ENCODE data around the gene AKR7A3.

Gene AKR7A3

DNA sequence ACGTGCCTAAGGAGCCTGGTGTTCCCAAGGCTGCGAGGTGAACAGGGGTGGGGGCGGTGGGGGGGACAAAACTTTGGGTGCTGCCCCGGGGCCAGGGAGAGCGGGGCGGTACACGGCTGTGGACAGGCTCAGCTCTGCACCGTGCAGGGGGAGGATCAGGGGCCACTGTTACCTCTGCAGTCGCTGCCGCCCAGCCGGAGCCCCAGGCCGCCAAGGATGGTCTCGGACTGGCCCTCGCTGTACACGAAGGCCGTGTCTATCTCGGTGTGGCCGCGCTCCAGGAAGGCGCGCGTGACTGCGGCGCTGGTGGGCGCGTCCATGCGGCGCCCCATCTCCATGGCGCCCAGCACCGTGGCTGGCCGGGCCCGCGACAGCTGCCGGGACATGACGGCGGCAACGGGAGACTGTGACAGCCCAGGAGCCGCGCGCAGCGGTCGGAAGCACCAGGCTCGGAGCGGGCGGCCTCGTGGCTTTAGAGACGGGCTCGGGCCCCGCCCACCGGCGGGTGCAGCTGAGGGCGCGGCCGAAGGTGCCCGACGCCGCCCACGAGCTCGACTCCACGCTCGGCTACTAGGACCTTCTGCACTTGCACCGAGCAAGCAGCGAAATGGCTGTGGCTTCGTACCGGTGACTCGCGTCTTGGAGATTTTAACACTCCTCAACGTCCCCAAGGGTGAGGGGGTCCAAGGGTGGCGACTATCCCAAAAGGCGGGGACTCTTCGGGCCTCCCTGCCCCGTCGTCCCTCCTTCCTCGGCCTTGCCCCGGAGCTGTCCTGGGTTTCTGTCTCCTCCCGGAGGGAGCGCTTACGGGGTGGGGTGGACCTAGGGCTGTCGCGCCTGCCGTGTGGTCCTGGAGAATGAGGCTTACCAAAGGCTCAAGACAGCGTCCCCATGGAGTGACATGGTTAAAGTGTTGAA lies at the start of gene AKR7A3:
Gene AKR7A3, minus strand, starts transcription at position 447 of the 918 bp plus-strand sequence. Its CDS starts 61 bp downstream, at position 386.
- DNase-seq (ENCODE audit: low read depth), result peak; percentile 29

DNA sequence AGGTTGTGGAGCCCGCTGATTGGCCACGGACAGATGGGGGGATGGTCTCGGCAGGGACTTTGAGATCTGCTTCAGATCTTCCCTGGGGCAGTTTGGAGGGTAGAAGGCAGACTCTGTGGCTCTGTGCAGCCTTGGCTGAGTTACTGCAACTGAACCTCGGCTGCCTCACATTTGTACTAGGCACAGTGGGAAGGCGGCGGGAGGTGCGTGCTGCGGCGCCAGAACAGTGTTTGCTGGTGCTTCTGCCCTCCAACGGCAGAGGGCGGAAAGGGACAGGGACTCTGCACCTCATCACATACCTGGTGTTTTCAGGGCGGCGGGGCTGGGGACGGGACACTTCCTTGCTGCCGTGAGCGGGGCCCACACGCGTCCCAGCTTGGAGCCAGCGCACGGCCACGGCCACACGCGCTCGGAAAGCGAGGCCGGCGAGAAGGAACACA lies 49.8 kb upstream of the AKR7A3 start:
- no peak for DNase-seq (ENCODE audit: low read depth)

- no peak for DNase-seq (ENCODE audit: low read depth)
Measured at GRCh38 chr1:19337289-19337688, 48.7 kb upstream of the AKR7A3 start.

DNA sequence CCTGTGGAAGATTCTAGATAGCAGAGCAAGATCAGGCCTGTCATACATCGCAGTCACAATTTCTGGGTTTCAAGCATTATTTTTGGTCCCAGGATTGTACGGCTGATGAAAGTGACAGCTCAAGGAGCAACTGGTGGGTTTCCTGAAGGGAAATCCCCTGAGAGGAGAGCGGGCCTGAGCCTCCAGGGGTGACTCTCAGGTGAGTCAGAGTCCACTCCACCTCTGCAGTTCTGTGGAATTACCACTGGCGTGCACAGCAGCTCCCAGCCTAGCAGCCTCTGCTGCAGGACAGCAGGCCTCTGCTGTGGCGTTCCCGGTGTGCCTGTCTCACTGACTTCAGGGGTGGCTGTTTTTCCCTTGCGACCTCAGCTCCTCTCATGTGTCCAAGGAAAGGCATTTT lies 48.0 kb upstream of the AKR7A3 start:
- no peak for DNase-seq (ENCODE audit: low read depth)

DNA sequence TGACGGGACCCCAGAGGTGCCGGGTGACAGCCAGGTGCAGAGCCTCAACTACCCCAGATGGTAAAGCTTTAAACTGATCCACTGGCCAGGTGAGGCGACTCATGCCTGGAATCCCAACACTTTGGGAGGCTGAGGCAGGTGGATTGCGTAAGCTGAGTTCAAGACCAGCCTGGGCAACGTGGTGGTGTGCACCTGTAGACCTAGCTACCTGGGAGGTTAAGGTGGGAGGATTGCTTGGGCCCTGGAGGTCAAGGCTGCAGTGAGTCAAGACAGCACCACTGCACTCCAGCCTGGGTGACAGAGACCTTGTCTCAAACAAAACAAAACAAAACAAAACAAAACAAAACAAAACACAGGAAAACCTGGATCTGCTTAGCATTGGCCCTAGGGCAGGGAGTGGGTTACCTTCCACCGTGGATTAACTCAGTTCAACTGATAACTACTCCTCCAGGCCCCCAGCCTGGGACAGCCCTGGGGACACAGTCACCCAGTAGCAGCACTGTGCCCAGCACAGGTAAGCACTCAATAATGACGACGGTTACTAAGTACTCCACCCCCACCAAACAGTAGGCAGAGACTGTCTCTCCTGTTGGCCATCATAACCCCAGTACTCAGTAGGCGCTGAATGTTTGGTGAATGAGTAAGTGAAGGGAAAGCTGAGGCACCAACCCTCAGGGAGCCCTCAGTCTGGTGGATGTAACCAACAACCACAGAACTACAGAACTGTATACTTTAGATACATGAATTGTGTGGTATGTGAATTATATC lies 45.2 kb upstream of the AKR7A3 start:
- DNase-seq (ENCODE audit: low read depth), result no peak

GRCh38 chr1:19332832-19333231 lies 44.3 kb upstream of the AKR7A3 start:
- DNase-seq (ENCODE audit: low read depth), result no peak

DNA sequence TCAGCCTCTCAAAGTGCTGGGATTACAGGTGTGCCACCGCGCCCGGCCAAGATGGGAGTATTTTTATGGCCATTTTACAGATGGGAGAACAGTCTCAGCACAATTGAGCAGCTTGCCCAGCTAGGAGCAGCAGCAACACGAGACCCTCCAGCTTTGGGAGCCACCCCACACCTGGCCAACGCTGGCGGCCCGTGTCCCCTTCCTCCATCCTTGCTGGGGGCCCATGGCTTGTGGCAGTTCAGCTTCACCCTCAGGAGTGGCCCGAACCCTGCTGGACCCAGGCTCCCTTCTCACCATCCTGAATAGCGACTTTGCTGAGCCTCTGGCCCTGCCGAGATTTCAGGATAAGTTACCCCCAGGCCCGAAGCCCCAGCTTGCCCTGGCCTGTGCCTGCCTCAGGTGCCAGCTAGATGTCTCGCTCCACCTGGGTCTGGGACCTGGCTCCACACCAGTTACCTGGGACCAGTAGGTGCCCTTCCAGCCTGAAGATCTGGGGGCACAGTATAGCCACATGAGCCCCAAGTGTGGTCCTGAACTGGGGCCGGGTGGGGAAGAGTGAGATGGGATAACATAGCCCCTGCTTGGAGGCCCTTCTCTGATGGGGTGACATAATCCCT lies 42.8 kb upstream of the AKR7A3 start:
- DNase-seq (ENCODE audit: low read depth), result no peak

GRCh38 chr1:19330449-19331135 lies 42.0 kb upstream of the AKR7A3 start:
- no peak for DNase-seq (ENCODE audit: low read depth)

- no peak for DNase-seq (ENCODE audit: low read depth)
Measured at GRCh38 chr1:19329611-19330010, 41.0 kb upstream of the AKR7A3 start.

GRCh38 chr1:19329188-19329587 lies 40.6 kb upstream of the AKR7A3 start:
- DNase-seq (ENCODE audit: low read depth), result no peak

DNA sequence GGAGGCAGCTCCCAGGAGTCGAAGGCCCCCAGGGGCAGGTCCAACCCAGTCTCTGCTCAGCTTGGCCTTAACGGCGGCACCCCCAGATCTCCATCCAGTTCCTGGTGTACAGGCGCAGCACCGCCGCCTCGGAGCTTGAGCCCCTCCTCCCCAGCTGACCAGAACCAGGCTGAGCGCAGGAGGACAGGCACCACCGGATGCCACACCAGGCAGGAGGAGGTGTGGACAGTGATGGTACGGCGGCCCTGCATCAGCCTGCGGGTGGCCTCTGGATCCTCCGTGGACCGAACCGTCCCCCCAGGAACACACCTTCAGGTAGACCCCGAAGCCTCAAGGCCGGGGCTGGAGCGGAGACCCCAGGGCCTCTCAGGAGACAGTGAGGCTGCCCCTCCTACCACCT lies 39.9 kb upstream of the AKR7A3 start:
- DNase-seq (ENCODE audit: low read depth), result no peak

GRCh38 chr1:19327736-19328135 lies 39.2 kb upstream of the AKR7A3 start:
- no peak for DNase-seq (ENCODE audit: low read depth)

DNA sequence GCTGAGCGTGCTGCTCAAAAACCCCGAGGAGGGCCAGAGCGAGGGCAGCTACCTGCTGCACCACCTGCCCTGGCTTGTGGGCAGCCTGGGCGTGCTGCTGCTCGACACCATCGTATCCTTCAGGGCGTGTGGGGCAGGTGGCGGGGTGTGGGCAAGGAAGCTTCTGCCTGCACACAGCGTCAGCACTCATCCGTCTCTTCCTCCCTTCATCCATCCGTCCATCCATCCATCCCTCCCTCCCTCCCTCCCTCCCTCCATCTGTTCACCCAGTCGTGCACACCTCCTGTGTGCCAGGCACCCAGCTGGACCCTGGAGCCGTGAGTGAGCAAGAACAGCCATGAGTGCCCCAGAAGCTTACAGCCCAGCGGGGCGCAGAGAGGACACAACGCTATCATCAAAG lies 38.7 kb upstream of the AKR7A3 start:
- DNase-seq (ENCODE audit: low read depth), result no peak

- DNase-seq (ENCODE audit: low read depth), result no peak
Measured at GRCh38 chr1:19326748-19327065, 38.1 kb upstream of the AKR7A3 start.

- no peak for DNase-seq (ENCODE audit: low read depth)
Measured at GRCh38 chr1:19325958-19326747, 37.6 kb upstream of the AKR7A3 start.

- no peak for DNase-seq (ENCODE audit: low read depth)
Measured at GRCh38 chr1:19325368-19325957, 36.9 kb upstream of the AKR7A3 start.

DNA sequence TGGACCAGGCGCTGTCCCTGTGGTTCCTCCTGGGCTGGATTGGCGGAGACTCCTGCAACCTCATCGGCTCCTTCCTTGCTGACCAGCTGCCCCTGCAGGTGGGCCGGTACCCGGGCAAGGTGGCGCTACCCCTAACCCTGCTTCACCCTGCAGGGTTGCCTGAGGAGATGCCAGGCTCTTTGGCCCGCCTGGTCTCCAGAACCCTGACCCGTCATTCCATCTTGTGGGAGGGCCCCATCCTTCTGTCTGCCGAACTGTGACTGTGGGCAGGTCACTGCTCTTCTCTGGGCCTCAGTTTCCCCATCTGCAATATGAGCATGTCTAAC lies 36.1 kb upstream of the AKR7A3 start:
- DNase-seq (ENCODE audit: low read depth), result no peak

GRCh38 chr1:19323987-19324664 lies 35.6 kb upstream of the AKR7A3 start:
- DNase-seq (ENCODE audit: low read depth), result no peak

DNA sequence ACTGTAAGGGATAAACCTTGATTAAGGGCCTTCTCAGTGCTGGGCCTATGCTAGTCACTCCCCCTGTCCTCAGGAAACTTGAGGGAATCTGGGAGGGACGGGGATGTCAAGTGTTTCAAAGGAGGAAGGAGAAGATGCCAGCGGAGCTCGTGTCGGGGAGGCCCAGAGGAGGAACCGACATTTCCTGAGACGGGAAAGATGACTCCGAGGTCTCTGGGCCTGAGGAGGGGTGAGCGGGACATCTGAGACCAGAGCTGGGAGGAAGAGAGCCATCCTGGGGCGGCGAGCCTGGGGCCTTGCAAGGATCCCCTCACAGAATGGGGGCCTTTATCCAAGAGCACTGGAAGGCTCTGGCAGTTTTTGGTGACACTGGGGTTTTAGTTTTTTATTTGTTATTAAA lies 33.9 kb upstream of the AKR7A3 start:
- DNase-seq (ENCODE audit: low read depth), result no peak

- DNase-seq (ENCODE audit: low read depth), result no peak
Measured at GRCh38 chr1:19321071-19321470, 32.5 kb upstream of the AKR7A3 start.

GRCh38 chr1:19319196-19319595 lies 30.6 kb upstream of the AKR7A3 start:
- DNase-seq (ENCODE audit: low read depth), result no peak

Measured in stimulated activated CD8-positive, alpha-beta memory T cell treated with anti-CD3 and anti-CD28 coated beads, Interleukin-15, amount 100 ng/mL, for 24 hours (primary cell).